Peyer's patch (tissue), 4 donors: ENCODE measurements around the gene EFNA5. TPM values are rescaled to one million over a fixed set of nuclear protein-coding genes. Genes with fewer than 3 reads are reported as not detected.
"Not testable (repeated sequence)": the region's sequence is repeated elsewhere in the genome, so short reads cannot be mapped to it uniquely, and the experiment has no call there.

ENCODE experiments used
- DNase-seq, 3 donors: peaks; one replicate each; pipeline ENCODE4 v3.0.0-alpha.2; 2017 to 2019
- H3K27ac ChIP-seq, 4 donors: fragments of 200-600 bp; sonication (generic); one replicate each; pipeline ENCODE4 v1.5.1; 2016 to 2019
- H3K27me3 ChIP-seq, 2 donors: fragments of 200-600 bp; sonication (generic); one replicate each; pipeline ENCODE4 v1.5.1; 2019
- H3K36me3 ChIP-seq, 3 donors: fragments of 200-600 bp; sonication (generic); one replicate each; pipeline ENCODE4 v1.5.1; 2016 to 2019
- H3K4me1 ChIP-seq, 4 donors: fragments of 200-600 bp; sonication (generic); one replicate each; pipeline ENCODE4 v1.5.1; 2016 to 2019
- H3K4me3 ChIP-seq, 4 donors: fragments of 200-600 bp; sonication (generic); 1 replicate in 3 of 4; 2 replicates in 1 of 4; pipeline ENCODE4 v1.5.1; 2016 to 2019; ENCODE audit warnings: mild to moderate bottlenecking in 1 of 4
- H3K9me3 ChIP-seq, 4 donors: fragments of 200-600 bp; sonication (generic); one replicate each; pipeline ENCODE4 v1.5.1; 2016 to 2019; ENCODE audit warnings: mild to moderate bottlenecking in 1 of 4
- CTCF ChIP-seq, 6 experiments: fragments of 450-650 bp in 4 of 6; fragments of 200-600 bp in 2 of 6; sonication (generic) in 1 of 6; IDR thresholded peaks; one replicate each; pipeline ENCODE4 v1.5.1; 2017 to 2019; ENCODE audit warnings: antibody characterized with exemption in 6 of 6, mild to moderate bottlenecking in 3 of 6, moderate library complexity in 1 of 6
- POLR2A ChIP-seq, 2 donors: fragments of 450-650 bp; IDR thresholded peaks; one replicate each; pipeline ENCODE4 v1.5.1; 2017; ENCODE audit warnings: antibody characterized with exemption in 2 of 2, mild to moderate bottlenecking in 2 of 2, moderate library complexity in 2 of 2
- total RNA-seq, 4 donors: library from RNA; depleted of rRNA; stranded (reverse); fragments of >200 nt; gene quantifications; one replicate each; pipeline ENCODE4 v1.1.0, GENCODE V29; 2016

EFNA5 gene
- total RNA-seq, 4 donors from 2014 or later: 1.1 to 27.5 (median 1.1) TPM; not detected in 1

GRCh38 chr5:107437986-107438510, 232.7 kb downstream of the EFNA5 start:
- Histone ChIP-seq H3K4me3 (no peak overlapping the region), H3K27ac (no peak overlapping the region), H3K4me1 (no peaks in the 10 kb centered on the region), H3K27me3 (no peaks in the 10 kb centered on the region), H3K36me3 (no peaks in the 10 kb centered on the region), H3K9me3 (no peaks in the 10 kb centered on the region)
- no peak for DNase-seq
- TF ChIP-seq POLR2A (IDR thresholded peaks at IDR 0.05) (no peak), CTCF (IDR thresholded peaks at IDR 0.05) (no peak)

GRCh38 chr5:107437154-107437553, 233.6 kb downstream of the EFNA5 start:
- TF ChIP-seq POLR2A (IDR thresholded peaks at IDR 0.05) (no peak), CTCF (IDR thresholded peaks at IDR 0.05) (no peak)
- no peak overlapping the region for H3K27ac ChIP-seq

GRCh38 chr5:107436201-107436600, 234.5 kb downstream of the EFNA5 start:
- H3K9me3 ChIP-seq: no peaks in the 10 kb centered on the region
- H3K36me3 ChIP-seq: no peaks in the 10 kb centered on the region
- no peak for DNase-seq
- TF ChIP-seq CTCF (IDR thresholded peaks at IDR 0.05) (no peak), POLR2A (IDR thresholded peaks at IDR 0.05) (no peak)
- H3K4me3 ChIP-seq: no peak overlapping the region
- no peak overlapping the region for H3K27ac ChIP-seq
- no peaks in the 10 kb centered on the region for H3K4me1 ChIP-seq
- no peaks in the 10 kb centered on the region for H3K27me3 ChIP-seq

More at GRCh38 chr5:107437154-107437553, 233.6 kb downstream of the EFNA5 start:
- H3K27me3 ChIP-seq: no peaks in the 10 kb centered on the region
- H3K36me3 ChIP-seq: no peaks in the 10 kb centered on the region
- no peaks in the 10 kb centered on the region for H3K4me1 ChIP-seq
- H3K9me3 ChIP-seq: no peaks in the 10 kb centered on the region
- H3K4me3 ChIP-seq: no peak overlapping the region
- no peak for DNase-seq

GRCh38 chr5:107435061-107435460, 235.7 kb downstream of the EFNA5 start:
- Histone ChIP-seq H3K27me3 (no peaks in the 10 kb centered on the region), H3K9me3 (no peaks in the 10 kb centered on the region), H3K36me3 (no peaks in the 10 kb centered on the region), H3K4me1 (no peaks in the 10 kb centered on the region), H3K4me3 (no peak overlapping the region), H3K27ac (no peak overlapping the region)
- TF ChIP-seq POLR2A (IDR thresholded peaks at IDR 0.05): no peak
- no peak for TF ChIP-seq CTCF (IDR thresholded peaks at IDR 0.05)
- DNase-seq: no peak

GRCh38 chr5:107433646-107434045, 237.1 kb downstream of the EFNA5 start:
- not testable (repeated sequence) for DNase-seq, H3K27me3 ChIP-seq, H3K4me1 ChIP-seq, H3K4me3 ChIP-seq, H3K9me3 ChIP-seq, H3K36me3 ChIP-seq, H3K27ac ChIP-seq

- TF ChIP-seq POLR2A (IDR thresholded peaks at IDR 0.05) (no peak), CTCF (IDR thresholded peaks at IDR 0.05) (no peak)
- Histone ChIP-seq H3K27ac (no peak overlapping the region), H3K36me3 (no peaks in the 10 kb centered on the region), H3K4me3 (no peak overlapping the region), H3K27me3 (no peaks in the 10 kb centered on the region), H3K4me1 (no peaks in the 10 kb centered on the region), H3K9me3 (no peaks in the 10 kb centered on the region)
- DNase-seq: no peak
Observed at GRCh38 chr5:107431998-107432397, 238.7 kb downstream of the EFNA5 start.
